Body of pancreas (tissue), 4 donors: ENCODE data around the gene ST6GALNAC3.

Source experiments
- CTCF ChIP-seq, 7 experiments: fragments of 450-650 bp in 4 of 7; fragments of 200-600 bp in 3 of 7; sonication (generic) in 3 of 7; IDR thresholded peaks; one replicate each; pipeline ENCODE4 v1.5.1; 2016 to 2019; ENCODE audit warnings: antibody characterized with exemption in 7 of 7
- POLR2A ChIP-seq, 3 donors: fragments of 450-650 bp; IDR thresholded peaks; one replicate each; pipeline ENCODE4 v1.6.1; 2016; ENCODE audit warnings: antibody characterized with exemption in 3 of 3, mild to moderate bottlenecking in 2 of 3

GRCh38 chr1:76260279-76260678 is 185.7 kb downstream of the ST6GALNAC3 start:
- TF ChIP-seq CTCF (IDR thresholded peaks at IDR 0.05) = no peak
- no peak for TF ChIP-seq POLR2A (IDR thresholded peaks at IDR 0.05)
